Body of pancreas (tissue), 4 donors: Measurements from ENCODE around the gene CDC45. TPM values are rescaled to one million over a fixed set of nuclear protein-coding genes. Genes with fewer than 3 reads are reported as not detected.

Experiments used
- ATAC-seq: fragments of 150-250 bp; one replicate; pipeline ENCODE4 v1.9.1; 2016
- DNase-seq, 4 donors: peaks; one replicate each; pipeline ENCODE4 v3.0.0-alpha.2; 2019
- H3K27ac ChIP-seq, 4 donors: fragments of 200-600 bp; sonication (generic); 1 replicate in 3 of 4; 2 replicates in 1 of 4; pipeline versions ENCODE4 v1.5.1 to v1.6.1; 2016 to 2019; ENCODE audit warnings: mild to moderate bottlenecking in 1 of 4, mixed read lengths in 1 of 4, moderate library complexity in 1 of 4
- H3K27me3 ChIP-seq, 2 donors: fragments of 200-600 bp; sonication (generic); one replicate each; pipeline ENCODE4 v1.6.0; 2016; ENCODE audit warnings: mild to moderate bottlenecking in 1 of 2
- H3K36me3 ChIP-seq, 2 donors: fragments of 200-600 bp; sonication (generic); replicated peaks in 1 of 2; 2 replicates each; pipeline ENCODE4 v1.5.1; 2016; ENCODE audit warnings: low read depth in 2 of 2; ENCODE audit not compliant: insufficient read depth in 1 of 2
- H3K4me1 ChIP-seq: fragments of 200-600 bp; sonication (generic); one replicate; pipeline ENCODE4 v1.6.0; 2016
- H3K4me3 ChIP-seq, 2 donors: fragments of 200-600 bp; sonication (generic); 1 replicate in 1 of 2; 2 replicates in 1 of 2; pipeline ENCODE4 v1.5.1; 2016 to 2019
- H3K9me3 ChIP-seq, 3 donors: fragments of 200-600 bp; sonication (generic); 1 replicate in 2 of 3; 2 replicates in 1 of 3; pipeline ENCODE4 v1.5.1; 2016
- CTCF ChIP-seq, 7 experiments: fragments of 450-650 bp in 4 of 7; fragments of 200-600 bp in 3 of 7; sonication (generic) in 3 of 7; IDR thresholded peaks; one replicate each; pipeline ENCODE4 v1.5.1; 2016 to 2019; ENCODE audit warnings: antibody characterized with exemption in 7 of 7
- POLR2A ChIP-seq, 3 donors: fragments of 450-650 bp; IDR thresholded peaks; one replicate each; pipeline ENCODE4 v1.6.1; 2016; ENCODE audit warnings: antibody characterized with exemption in 3 of 3, mild to moderate bottlenecking in 2 of 3
- WGBS, 2 donors: methylation state at CpG; one replicate each; pipeline ENCODE4 v1.1.5; 2017; 5-methylcytosine and 5-hydroxymethylcytosine counted together
- intact Hi-C: fragments of 100-400 bp; cut with DNase I; formaldehyde crosslinking; loops from one replicate; pipeline ENCODE4 v1.15.1; 2023
- total RNA-seq, 2 donors: library from RNA; depleted of rRNA; stranded (reverse); fragments of >200 nt; gene quantifications; one replicate each; pipeline ENCODE4 v1.1.0, GENCODE V29; 2016

CDC45 gene
- total RNA-seq, 2 donors from 2014 or later: not detected

- H3K36me3 ChIP-seq: peaks cover 0 to 25% of the 10 kb centered on the region in 2 donors
- ATAC-seq (no peak), DNase-seq (no peak)
- H3K27ac ChIP-seq: no peak overlapping the region
- 70 to 79% methylated on average over 3 of the region's 3 CpGs for WGBS, 2 donors
- H3K4me1 ChIP-seq: peaks cover 12% of the 10 kb centered on the region
- H3K27me3 ChIP-seq: no peaks in the 10 kb centered on the region
- TF ChIP-seq CTCF (IDR thresholded peaks at IDR 0.05) (no peak), POLR2A (IDR thresholded peaks at IDR 0.05) (no peak)
- intact Hi-C loops: no loop called here
- no peaks in the 10 kb centered on the region for H3K9me3 ChIP-seq
- no peak overlapping the region for H3K4me3 ChIP-seq
Observed at GRCh38 chr22:19473578-19473977, 6.1 kb upstream of the CDC45 start.

- 74 to 79% methylated on average over 3 of the region's 3 CpGs for WGBS, 2 donors
Observed at GRCh38 chr22:19476023-19476422, 3.7 kb upstream of the CDC45 start.

DNA sequence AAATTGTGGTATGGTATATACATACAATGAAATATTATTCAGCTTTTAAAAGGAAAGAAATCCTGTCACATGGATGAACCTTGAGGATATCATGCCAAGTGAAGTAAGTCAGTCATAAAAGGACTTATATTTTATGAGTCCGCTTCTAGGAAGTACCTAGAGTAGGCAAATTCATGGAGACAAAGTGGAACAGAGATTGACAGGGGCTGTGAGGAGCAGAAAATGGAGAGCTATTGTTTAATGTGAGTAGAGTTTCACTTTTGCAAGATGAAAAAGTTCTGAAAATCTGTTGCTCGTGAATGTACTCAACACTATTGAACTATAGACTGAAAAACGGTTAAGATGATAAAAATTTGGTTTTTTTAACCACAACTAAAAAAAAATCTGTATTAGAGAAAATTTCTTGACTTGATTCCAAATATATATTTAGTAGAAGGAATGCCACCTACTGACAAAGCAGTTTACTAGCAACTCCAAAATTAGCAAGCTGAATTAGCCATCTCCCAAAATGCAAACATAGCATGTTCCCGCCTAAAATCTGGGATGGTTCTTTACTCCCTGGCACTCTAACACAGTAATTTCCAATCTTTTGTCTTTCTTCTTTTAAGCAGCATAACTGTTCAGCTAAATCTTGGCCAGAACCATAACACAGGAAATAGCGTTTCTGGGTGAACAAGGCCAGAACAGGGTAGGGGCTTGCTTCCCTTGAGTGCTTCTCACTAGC is 2.2 kb upstream of the CDC45 start:
- H3K4me3 ChIP-seq: peak overlapping the region in 1 of 2 donors; percentile 92
- H3K4me1 ChIP-seq: peaks cover 18% of the 10 kb centered on the region
- peak overlapping the region in 1 of 4 donors; percentile 99 for H3K27ac ChIP-seq
- WGBS, 2 donors: 18 to 20% methylated on average over 5 of the region's 5 CpGs
- TF ChIP-seq CTCF (IDR thresholded peaks at IDR 0.05): peak in 1 of 7 experiments; percentile 2
- no peak for TF ChIP-seq POLR2A (IDR thresholded peaks at IDR 0.05)
- no peak for DNase-seq
- intact Hi-C loops: no loop called here
- no peaks in the 10 kb centered on the region for H3K27me3 ChIP-seq
- no peaks in the 10 kb centered on the region for H3K9me3 ChIP-seq
- ATAC-seq: no peak
- H3K36me3 ChIP-seq: peaks cover 0 to 4% of the 10 kb centered on the region in 2 donors

More at GRCh38 chr22:19476023-19476422, 3.7 kb upstream of the CDC45 start:
- TF ChIP-seq POLR2A (IDR thresholded peaks at IDR 0.05) (no peak), CTCF (IDR thresholded peaks at IDR 0.05) (no peak)
- peaks cover 18% of the 10 kb centered on the region for H3K4me1 ChIP-seq
- ATAC-seq: no peak
- no peaks in the 10 kb centered on the region for H3K27me3 ChIP-seq
- no peak overlapping the region for H3K4me3 ChIP-seq
- H3K36me3 ChIP-seq: peaks cover 0 to 9% of the 10 kb centered on the region in 2 donors
- no peaks in the 10 kb centered on the region for H3K9me3 ChIP-seq
- intact Hi-C loops: no loop called here
- H3K27ac ChIP-seq: no peak overlapping the region
- no peak for DNase-seq

GRCh38 chr22:19478045-19478900 is 1.4 kb upstream of the CDC45 start:
- 1 to 2% methylated on average over 17 to 31 of the region's 31 CpGs for WGBS, 2 donors
- DNase-seq (no peak), ATAC-seq (no peak)
- TF ChIP-seq POLR2A (IDR thresholded peaks at IDR 0.05) (no peak), CTCF (IDR thresholded peaks at IDR 0.05) (no peak)
- Histone ChIP-seq H3K4me1 (peaks cover 18% of the 10 kb centered on the region), H3K9me3 (no peaks in the 10 kb centered on the region), H3K4me3 (peak overlapping the region; percentile 90 to 92), H3K27ac (peak overlapping the region; percentile 91 to 99 (median 98)), H3K36me3 (peaks cover 0 to 4% of the 10 kb centered on the region in 2 donors), H3K27me3 (no peaks in the 10 kb centered on the region)
- intact Hi-C loops: no loop called here
